Measurements from ENCODE around the gene PSMB2.

DNA sequence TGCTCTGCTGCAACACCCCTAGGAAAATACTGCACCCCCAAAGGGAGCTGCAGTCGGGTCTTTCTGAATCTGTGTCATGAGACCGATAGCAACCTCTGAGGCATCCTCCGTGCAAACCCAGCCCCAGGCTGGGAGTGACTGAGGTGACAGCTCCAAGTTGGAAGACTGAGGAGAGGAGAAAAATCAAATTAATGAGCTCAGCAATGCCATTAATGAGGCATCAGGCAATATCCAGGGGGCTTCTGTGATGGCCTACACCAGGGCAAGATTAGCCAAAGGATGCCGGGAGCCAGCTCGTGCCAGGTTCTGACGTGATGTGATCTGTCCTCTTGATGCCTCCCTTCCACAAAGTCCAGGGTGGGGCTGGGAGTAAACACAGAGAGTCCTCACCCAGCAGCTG is 30.8 kb upstream of the PSMB2 start:
- TF ChIP-seq, protein P1, sequence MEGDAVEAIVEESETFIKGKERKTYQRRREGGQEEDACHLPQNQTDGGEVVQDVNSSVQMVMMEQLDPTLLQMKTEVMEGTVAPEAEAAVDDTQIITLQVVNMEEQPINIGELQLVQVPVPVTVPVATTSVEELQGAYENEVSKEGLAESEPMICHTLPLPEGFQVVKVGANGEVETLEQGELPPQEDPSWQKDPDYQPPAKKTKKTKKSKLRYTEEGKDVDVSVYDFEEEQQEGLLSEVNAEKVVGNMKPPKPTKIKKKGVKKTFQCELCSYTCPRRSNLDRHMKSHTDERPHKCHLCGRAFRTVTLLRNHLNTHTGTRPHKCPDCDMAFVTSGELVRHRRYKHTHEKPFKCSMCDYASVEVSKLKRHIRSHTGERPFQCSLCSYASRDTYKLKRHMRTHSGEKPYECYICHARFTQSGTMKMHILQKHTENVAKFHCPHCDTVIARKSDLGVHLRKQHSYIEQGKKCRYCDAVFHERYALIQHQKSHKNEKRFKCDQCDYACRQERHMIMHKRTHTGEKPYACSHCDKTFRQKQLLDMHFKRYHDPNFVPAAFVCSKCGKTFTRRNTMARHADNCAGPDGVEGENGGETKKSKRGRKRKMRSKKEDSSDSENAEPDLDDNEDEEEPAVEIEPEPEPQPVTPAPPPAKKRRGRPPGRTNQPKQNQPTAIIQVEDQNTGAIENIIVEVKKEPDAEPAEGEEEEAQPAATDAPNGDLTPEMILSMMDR (IDR thresholded peaks at IDR 0.05): no peak
- TF ChIP-seq POLR2A (IDR thresholded peaks at IDR 0.05): no peak
- TF ChIP-seq EP300 (IDR thresholded peaks at IDR 0.05): no peak

Data from ovary (tissue), 3 donors.